DMS 273 treated with DMSO at 0.1 percent for 48 hours (cell line): ENCODE measurements around the gene PTEN.
"Not testable (repeated sequence)": the region's sequence is repeated elsewhere in the genome, so short reads cannot be mapped to it uniquely, and the experiment has no call there.

Experiments used
- DNase-seq: peaks from one replicate; lab custom pipeline; 2025; lab: John Stamatoyannopoulos, UW

Gene PTEN

DNA sequence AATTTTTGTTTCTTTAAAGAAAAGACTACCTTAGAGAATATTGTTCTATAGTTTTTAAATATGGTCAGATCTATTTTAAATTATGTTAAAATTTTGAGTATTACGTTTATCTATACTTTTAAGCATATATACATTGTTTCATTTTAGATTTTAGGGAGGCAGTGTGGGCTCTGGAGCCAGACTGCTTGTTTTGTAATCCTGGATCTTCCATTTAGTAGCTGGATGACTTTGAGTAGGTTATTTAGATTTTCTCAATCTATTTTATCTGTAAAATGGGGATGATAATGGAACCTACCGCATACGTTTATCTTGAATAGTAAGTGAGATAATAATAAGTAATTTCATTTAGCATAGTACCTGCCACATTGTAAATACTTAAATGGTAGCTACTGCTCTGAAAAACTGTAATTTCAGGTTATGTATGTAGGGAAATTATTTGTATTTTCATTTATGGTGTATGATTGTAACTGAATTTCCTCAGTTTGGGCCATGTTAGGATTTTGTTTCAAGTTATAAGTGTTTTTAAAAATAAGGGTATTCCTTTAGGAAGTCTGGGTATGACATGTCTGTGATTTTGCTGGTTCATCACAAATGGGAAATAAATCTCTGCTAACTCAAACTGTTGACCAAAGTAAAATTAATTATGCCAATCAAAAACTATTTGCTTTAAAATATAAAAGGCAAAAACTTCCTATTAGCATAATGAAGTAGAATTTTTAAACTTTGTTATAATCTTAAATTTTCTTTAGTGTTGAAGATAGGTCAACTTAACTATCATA is 6.5 kb downstream of the PTEN start:
- no peak for DNase-seq

DNA sequence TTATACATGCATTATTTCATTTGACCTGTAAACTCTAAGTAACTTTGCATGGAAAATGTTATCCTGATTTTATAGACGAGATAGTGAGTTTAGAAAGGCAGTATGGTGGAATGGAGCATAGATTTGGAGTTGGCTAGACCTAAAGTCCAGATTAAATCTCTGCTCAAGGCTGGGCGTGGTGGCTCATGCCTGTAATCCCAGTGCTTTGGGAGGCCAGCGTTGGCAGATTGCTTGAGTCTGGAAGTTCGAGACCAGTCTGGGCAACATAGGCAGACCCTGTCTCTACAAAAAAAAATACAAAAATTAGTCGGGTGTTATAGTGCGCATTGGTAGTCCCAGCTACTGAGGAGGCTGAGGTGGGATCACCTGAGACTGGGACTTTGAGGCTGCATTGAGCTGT is 9.4 kb downstream of the PTEN start:
- DNase-seq: no peak

GRCh38 chr10:87873656-87874055 is 10.2 kb downstream of the PTEN start:
- DNase-seq: no peak

DNA sequence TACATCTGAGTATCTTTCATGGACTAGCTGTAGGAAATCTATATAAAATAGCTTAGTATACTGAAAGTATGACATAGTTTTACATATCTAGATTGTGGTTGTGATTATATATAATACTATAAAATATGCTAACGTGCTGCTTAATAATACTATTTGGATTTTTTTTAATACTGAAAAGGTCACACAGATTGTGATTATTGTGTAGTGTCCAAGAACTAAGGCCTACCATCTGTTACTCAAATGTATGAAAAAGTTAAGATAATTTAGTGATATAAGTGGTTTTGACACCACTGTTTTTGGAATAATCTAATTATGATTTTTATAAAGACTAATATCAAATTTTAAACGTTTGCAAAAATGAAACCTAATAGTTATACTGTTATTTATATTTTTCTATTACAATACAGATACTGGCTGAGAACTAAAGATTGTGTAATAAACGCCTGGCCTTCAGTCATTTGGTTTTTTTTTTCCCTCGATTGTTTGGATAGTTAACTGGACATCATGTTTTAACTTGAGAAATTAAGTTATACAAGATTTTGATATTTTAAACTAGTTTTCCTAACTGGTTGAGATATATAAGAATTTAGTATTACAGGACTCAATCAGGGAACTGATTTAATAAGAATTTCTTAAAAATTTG is 12.6 kb downstream of the PTEN start:
- DNase-seq: no peak

DNA sequence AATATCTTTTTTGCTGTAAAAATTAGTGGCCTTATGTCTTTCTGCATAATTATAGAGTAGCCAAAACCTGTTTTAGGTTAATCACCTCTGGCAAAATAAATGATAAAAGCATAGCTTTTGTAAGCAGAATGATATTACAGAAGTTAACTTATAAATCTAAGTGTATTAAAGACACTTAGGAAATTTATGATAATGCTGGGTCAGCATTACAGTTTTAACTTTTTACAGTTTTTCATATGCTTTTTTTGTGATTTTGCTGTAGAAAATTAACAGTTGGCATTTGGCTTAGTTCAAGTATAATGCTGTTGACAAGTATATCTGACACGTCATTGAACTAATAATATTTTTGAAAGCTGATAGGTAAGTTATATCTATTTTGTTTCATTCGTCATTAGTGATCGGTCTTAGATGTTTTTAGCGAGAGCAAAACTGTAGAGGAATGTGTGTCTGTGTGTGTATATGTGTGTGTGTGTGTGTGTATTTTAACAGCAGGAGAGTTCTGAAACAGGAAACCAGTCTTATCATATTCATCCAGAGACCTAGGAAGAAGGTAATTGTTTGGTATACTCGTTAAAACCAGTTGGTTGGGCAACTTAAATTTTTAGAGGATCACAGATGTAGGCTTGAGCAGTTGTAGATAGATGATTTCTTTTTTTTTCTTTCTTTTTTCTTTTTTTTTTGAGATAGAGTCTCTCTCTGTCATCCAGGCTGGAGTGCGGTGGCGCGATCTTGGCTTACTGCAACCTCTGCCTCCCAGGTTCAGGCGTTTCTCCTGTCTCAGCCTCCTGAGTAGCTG is 15.4 kb downstream of the PTEN start:
- DNase-seq: no peak

DNA sequence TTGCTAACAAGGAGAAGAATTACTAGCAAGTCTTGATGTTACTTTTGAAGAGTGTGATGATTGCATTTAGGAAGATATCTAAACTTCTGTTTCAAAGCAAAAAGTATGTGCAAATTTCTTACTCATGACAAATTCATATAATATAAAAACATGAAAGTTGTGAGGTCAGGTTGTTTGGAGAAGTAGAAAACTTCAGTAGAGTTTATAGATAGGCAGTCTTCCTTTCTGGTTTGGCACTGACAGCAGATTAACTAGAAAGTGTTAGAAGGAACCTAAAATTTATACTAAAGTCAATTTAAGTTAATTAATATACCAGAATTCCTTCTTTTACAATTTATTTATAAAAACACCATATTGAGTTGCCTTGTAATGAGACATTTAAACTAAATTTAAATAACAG is 16.9 kb downstream of the PTEN start:
- no peak for DNase-seq

- not testable (repeated sequence) for DNase-seq
Measured at GRCh38 chr10:87881373-87882059, 18.1 kb downstream of the PTEN start.

DNA sequence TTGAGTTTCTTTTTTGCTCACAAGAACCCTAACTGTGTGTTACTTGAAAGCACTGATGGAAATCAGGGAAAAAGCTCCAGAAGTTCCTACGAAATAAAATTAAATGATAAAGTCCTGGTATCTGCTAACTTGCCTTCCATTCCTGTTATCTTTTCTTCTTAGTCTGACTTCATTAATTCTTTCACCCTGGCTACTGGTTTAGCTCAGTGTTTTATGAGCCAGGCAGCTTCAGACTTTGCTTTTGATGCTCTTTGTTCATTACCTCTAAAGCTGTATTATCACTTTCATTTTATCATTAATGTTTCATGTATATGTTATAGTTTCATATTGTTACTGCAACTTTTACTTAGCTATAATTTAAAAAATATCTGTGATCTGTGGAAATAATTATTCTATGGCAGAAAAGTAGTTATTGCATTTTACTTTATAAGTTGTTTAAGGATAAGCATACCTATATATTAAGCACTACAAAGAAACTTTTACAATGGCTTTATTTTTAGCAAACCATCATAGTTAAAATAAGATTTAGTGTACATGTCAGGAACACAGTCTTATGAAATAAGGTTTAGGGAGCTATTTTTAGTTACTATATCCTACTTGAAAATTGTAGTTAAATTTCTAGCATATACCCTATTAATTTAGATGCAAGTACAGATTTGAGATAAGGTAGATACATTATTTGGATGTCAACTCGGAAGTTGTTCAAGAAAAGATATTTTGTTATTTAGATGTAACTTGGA is 19.3 kb downstream of the PTEN start:
- DNase-seq: no peak

DNA sequence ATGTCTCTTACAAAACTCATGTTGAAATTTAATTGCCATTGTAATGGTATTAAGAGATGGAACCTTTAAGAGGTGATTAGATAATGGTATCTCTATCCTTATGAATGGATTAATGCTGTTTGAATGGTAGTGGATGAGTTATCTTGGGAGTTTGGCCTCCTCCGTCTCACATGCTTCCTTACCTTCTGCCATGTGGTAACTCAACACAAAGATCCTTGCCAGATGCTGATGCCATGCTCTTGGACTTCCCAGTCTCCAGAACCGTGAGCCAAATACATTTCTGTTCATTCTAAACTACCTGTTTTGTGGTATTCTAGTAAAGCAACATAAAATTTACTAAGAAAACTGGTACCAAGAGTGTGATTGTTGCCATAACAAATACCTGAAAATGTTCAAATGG is 23.2 kb downstream of the PTEN start:
- no peak for DNase-seq

GRCh38 chr10:87887146-87887545 is 23.7 kb downstream of the PTEN start:
- DNase-seq: no peak

DNA sequence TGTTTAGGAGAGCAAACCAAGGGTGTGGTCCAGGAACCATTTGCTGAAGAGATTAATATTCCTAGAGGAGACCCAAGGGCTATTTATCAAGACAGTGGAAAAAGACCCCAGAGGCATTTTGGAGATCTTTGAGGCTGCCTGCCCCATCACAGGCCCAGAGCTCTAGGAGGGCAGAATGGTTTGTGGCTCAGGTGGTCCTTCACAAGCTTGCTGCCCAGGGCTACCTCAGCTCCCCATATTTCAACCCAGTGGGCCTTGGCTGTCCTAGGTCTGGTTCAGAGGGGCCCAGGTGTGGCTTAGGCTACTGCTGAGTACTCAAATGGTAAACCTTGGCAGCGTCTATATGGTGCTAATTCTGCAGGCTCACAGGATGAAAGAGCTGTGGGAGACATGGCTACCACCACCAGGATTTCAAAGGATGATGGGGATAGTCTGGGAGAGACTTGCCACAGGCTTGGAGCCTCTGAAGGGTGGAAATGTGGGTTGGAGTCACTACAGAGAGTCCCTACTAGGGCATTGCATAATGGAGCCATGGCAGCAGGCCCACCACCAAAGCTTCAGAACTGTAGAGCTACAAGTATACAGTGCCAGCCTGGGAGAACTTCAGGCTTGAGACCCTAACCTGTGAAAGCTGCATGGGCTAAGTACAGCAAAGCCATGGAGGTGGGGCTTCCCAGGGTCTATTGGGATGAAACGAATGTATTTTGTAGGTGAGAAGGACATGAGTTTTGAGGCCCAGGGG is 24.3 kb downstream of the PTEN start:
- no peak for DNase-seq

DNA sequence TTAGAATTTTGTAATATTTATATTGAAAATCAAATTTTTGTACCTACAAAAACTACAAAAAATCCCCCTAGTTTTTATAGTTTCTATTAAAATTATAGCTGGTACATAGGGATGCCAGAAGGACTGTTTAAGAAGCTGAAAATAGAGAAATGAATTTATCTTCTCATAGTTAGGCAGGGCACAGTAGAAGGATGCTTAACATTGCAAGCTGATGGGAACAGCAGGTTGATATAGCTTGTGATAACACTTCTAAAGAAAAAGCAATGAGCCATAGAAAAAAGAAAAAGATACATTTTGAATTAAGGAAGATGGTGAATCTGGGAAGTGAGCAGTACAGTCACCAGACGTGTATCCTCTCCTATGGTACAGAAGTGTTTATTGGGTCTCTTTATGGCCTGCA is 32.0 kb downstream of the PTEN start:
- DNase-seq: no peak

- DNase-seq: no peak
Measured at GRCh38 chr10:87896216-87896615, 32.8 kb downstream of the PTEN start.

DNA sequence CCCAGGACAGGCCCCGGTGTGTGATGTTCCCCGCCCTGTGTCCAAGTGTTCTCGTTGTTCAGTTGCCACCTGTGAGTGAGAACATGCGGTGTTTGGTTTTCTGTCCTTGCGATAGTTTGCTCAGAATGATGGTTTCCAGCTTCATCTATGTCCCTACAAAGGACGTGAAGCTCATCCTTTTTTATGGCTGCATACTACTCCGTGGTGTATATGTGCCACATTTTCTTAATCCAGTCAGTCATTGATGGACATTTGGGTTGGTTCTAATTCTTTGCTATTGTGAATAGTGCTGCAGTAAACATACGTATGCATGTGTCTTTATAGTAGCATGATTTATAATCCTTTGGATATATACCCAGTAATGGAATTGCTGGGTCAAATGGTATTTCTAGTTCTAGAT is 34.5 kb downstream of the PTEN start:
- not testable (repeated sequence) for DNase-seq

GRCh38 chr10:87903396-87903795 is 40.0 kb downstream of the PTEN start:
- not testable (repeated sequence) for DNase-seq

GRCh38 chr10:87913156-87913921 is 49.9 kb downstream of the PTEN start:
- DNase-seq: no peak

- DNase-seq: no peak
Measured at GRCh38 chr10:87915406-87915805, 52.0 kb downstream of the PTEN start.

DNA sequence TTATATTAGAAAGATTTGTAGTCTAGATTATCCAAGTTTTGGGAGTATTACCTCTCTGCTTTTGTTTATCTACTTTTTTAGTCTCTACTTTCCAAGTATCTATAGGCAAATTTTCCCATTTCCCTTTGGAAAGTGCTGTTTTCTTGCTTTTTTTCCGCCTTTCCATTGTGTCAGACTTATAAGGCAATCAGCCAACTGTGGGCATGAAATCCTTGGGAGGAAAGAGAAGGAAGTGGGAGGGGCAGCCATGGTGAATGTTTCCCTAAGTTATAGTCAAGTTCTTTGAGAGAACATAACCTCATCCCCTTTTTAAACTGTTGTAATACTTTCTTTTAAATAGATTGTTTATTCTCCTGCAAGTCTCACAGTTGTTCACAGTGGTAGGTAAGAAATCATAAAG is 52.6 kb downstream of the PTEN start:
- DNase-seq: no peak

DNA sequence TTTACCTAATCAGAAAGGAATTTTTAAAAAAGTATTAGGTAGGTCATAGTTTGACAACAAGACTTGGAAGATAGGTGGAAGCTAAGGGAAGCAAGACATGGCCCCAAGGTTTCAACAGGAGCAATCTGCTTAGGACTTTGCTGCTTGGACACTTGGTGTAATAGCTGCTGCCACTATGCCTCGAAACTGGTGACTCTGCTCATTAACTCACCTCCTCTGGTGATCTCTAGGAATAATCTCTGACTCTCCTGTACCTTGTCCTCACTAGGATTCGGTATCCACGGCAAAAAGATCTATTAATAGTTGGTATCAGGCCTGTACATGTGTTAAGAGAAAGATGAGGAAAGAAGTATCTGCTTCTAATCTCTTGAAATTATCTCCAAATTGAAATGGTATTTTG is 53.1 kb downstream of the PTEN start:
- no peak for DNase-seq

DNA sequence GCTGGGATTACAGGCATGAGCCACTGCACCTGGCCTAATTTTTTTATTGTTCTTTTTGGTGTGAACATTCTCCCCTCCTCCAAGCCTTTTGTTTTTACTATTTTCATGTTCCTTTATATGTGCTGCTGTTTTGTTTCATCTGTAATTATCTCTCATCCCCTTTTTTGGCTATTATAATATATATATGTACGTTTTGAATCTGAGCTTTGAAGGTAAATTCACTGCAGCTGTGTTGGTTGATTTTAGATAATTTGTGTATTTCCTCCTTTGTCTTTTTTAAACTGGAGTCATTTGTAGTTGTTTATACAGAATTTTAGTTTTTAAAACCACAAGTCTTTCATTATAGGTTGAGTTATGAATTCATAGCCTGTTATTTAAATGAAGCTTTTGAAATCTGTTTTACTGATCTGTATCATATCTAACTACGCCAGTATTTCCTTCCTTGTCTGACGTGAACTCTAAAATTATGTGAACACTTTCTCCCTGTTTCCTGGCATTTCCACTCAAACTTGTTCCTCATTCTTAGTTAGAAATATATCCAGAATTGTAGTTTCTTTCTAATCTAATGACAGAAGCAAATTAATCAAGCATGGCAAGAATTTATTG is 54.9 kb downstream of the PTEN start:
- no peak for DNase-seq
